Measurements from ENCODE around the gene EIF4B. TPM values are rescaled to one million over a fixed set of nuclear protein-coding genes. Genes with fewer than 3 reads are reported as not detected.
A peak's percentile ranks its signal among the peaks of the same experiment; 100 is the strongest.

Gene EIF4B
- total RNA-seq, 4 donors from 2014 or later = 297 to 484 (median 401) TPM

DNA sequence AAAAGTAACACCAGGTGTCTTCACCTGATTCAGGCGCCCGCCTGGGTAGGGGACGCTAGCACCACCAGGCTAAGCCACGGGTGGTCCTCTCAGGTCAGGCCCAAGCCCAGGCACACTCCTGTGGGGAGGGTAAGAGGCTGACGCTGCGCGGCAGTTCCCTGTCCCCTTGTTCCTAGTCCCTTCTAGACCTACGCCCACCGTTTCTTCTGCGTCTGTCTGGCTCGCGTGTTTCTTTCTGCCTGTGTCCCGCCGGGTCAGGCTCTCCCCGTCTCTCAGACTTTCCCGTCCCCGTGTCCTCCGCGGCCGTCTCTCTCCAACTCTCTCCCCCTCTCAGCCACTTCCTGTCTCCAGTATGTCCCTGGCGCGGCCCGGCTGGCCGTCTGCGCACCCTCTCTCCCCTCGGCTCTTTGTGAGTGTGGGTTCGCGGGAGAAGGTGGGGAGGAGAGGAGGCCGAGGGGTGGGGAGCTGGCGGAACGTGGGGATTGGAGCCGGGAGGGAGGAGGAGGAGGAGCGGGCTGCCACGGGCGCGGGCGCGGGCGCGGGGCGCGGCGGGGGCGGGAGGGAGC lies 40.5 kb downstream of the EIF4B start:
- TF ChIP-seq POLR2A (IDR thresholded peaks at IDR 0.05) (peak; percentile 96 to 98), EP300 (IDR thresholded peaks at IDR 0.05) (peak; percentile 52 to 100)
- TF ChIP-seq, protein P1, sequence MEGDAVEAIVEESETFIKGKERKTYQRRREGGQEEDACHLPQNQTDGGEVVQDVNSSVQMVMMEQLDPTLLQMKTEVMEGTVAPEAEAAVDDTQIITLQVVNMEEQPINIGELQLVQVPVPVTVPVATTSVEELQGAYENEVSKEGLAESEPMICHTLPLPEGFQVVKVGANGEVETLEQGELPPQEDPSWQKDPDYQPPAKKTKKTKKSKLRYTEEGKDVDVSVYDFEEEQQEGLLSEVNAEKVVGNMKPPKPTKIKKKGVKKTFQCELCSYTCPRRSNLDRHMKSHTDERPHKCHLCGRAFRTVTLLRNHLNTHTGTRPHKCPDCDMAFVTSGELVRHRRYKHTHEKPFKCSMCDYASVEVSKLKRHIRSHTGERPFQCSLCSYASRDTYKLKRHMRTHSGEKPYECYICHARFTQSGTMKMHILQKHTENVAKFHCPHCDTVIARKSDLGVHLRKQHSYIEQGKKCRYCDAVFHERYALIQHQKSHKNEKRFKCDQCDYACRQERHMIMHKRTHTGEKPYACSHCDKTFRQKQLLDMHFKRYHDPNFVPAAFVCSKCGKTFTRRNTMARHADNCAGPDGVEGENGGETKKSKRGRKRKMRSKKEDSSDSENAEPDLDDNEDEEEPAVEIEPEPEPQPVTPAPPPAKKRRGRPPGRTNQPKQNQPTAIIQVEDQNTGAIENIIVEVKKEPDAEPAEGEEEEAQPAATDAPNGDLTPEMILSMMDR (IDR thresholded peaks at IDR 0.05) = no peak
- DNase-seq (ENCODE audit: low spot score in 2 of 2) = peak; percentile 89 to 92
- Histone ChIP-seq H3K9me3 (no peaks in the 10 kb centered on the region), H3K27me3 (no peaks in the 10 kb centered on the region), H3K36me3 (peaks cover 0 to 3% (median 0%) of the 10 kb centered on the region in 3 donors), H3K4me1 (peaks cover 0 to 73% (median 54%) of the 10 kb centered on the region in 4 donors), H3K27ac (peak overlapping the region; percentile 95 to 99 (median 98)), H3K4me3 (peak overlapping the region; percentile 48 to 89 (median 70))
- WGBS, 2 donors = 0% methylated on average over 27 to 29 of the region's 44 CpGs

DNA sequence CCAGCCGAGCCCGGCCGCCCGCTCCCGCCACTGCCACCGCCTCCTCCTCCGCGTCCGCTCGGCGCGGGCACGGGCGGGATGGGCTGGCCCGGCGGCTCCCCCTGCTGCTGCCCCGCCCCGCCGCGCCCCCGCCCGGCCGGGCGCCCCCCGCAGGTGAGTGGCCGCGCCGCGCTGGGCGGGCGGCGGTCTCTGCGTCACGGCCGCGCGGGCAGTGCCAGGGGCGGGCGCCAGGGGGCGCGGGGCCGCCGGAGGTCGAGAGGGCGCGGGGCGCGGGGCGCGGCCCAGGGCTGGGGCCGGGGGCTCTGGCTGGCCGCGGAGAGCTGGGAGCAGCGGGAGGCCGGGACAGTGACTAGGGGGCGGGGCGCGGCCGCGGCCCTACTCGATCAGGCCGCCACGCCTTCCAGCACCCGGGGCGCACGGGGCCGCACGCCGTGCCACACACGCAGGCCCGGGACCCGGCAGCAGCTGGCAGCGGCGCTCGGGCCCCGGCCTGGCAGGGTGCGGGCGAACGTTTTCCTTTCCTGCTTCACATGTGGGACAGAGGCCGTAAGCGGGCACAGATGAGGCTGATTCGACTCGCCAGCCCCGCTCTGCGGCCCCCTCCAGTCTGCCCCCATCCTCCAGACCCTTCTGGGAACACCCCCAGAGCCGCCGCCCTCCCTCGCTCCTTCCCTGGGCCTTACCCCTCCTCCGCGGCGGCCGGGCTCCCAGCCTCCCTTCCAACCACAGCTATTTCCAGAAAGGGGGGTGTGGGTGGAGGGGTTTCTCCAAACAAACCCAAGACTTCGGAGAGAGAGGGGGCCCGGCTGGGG lies 41.2 kb downstream of the EIF4B start:
- Histone ChIP-seq H3K4me1 (peaks cover 0 to 79% (median 61%) of the 10 kb centered on the region in 4 donors), H3K27ac (peak overlapping the region; percentile 94 to 100 (median 99)), H3K9me3 (no peaks in the 10 kb centered on the region), H3K27me3 (no peaks in the 10 kb centered on the region), H3K36me3 (peaks cover 0 to 9% (median 0%) of the 10 kb centered on the region in 3 donors), H3K4me3 (peak overlapping the region; percentile 63 to 89 (median 78))
- DNase-seq (ENCODE audit: low spot score in 2 of 2) = peak; percentile 73 to 77
- WGBS, 2 donors = 1 to 4% methylated on average over 7 to 36 of the region's 94 CpGs
- TF ChIP-seq EP300 (IDR thresholded peaks at IDR 0.05) (peak in 1 of 2 donors; percentile 71), POLR2A (IDR thresholded peaks at IDR 0.05) (peak; percentile 66 to 73)
- TF ChIP-seq, protein P1 (IDR thresholded peaks at IDR 0.05) = peak in 4 of 5 experiments; percentile 4 to 83 (median 70)

DNA sequence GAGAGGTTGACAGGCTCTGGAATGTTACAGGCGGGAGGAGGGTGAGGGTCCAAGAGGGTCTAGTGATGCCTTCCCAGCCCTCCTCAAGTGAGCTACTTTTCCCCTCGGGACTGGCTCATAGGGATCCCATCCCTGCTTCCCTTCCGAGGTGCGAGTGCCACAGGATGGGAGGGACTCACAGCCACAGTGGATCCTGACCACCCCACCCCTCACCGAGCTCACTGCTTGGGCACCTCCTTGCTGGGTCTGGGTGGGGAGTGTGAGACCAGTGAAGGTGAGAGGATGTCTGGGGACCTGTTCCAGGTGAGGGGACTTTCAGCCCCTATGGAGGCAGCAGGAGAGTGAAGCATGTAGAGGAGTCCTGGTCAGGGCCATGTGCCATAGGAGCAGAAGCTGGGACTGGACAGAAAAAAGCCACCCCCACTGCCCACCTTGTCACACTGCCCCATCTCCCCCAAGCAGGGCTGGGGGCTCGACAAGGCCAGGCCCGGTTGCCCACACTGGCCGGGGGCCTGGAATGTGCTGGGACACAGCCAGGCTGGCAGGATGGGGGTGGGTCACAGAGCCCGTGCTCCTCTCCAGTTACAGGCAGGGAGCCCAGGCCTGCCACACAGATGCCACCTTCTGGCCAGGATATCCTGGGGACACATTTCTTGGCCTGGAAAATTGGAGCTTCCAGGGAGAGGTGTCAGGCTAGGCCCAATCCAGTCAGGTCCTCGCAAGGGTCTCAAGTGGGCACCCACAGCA lies 42.0 kb downstream of the EIF4B start:
- Histone ChIP-seq H3K27ac (peak overlapping the region; percentile 94 to 100 (median 97)), H3K27me3 (no peaks in the 10 kb centered on the region), H3K4me3 (peak overlapping the region; percentile 54 to 89 (median 70)), H3K9me3 (no peaks in the 10 kb centered on the region), H3K4me1 (peaks cover 0 to 79% (median 61%) of the 10 kb centered on the region in 4 donors), H3K36me3 (peaks cover 0 to 9% (median 0%) of the 10 kb centered on the region in 3 donors)
- WGBS, 2 donors = 12 to 18% methylated on average over 9 to 10 of the region's 10 CpGs
- TF ChIP-seq EP300 (IDR thresholded peaks at IDR 0.05) = no peak
- TF ChIP-seq, protein P1 (IDR thresholded peaks at IDR 0.05) = peak in 2 of 5 experiments; percentile 33 to 38
- peak in 1 of 2 donors; percentile 31 for DNase-seq (ENCODE audit: low spot score in 2 of 2)

GRCh38 chr12:53048780-53049401 lies 42.6 kb downstream of the EIF4B start:
- TF ChIP-seq, protein P1 (IDR thresholded peaks at IDR 0.05) = no peak
- TF ChIP-seq POLR2A (IDR thresholded peaks at IDR 0.05) = peak in 1 of 2 donors; percentile 6
- WGBS, 2 donors = 5% methylated on average over 5 to 6 of the region's 6 CpGs
- Histone ChIP-seq H3K4me1 (peaks cover 2 to 79% (median 62%) of the 10 kb centered on the region in 4 donors), H3K36me3 (peaks cover 0 to 9% (median 0%) of the 10 kb centered on the region in 3 donors), H3K4me3 (peak overlapping the region; percentile 54 to 89 (median 70)), H3K27ac (peak overlapping the region; percentile 94 to 100 (median 97)), H3K27me3 (no peaks in the 10 kb centered on the region), H3K9me3 (no peaks in the 10 kb centered on the region)
- DNase-seq (ENCODE audit: low spot score in 2 of 2) = peak in 1 of 2 donors; percentile 68

All from tibial nerve (tissue), 4 donors.